Adipocyte (in vitro differentiated cells): ENCODE measurements around the gene NOC2L.
"Not testable (repeated sequence)": the region's sequence is repeated elsewhere in the genome, so short reads cannot be mapped to it uniquely, and the experiment has no call there.

Source experiments
- DNase-seq: peaks from one replicate; pipeline ENCODE4 v3.0.0-alpha.2; 2015; ENCODE audit warnings: low read depth
- H3K27me3 ChIP-seq: replicated peaks from 2 replicates; pipeline ENCODE4 v1.7.0; 2013; ENCODE audit warnings: mild to moderate bottlenecking, low read length, moderate library complexity; ENCODE audit not compliant: control insufficient read depth, insufficient read depth
- H3K36me3 ChIP-seq: 2 replicates; pipeline ENCODE4 v1.7.0; 2013; ENCODE audit warnings: low read length, mild to moderate bottlenecking, moderate library complexity; ENCODE audit not compliant: control insufficient read depth, insufficient read depth, severe bottlenecking
- H3K4me1 ChIP-seq: 2 replicates; pipeline ENCODE4 v1.7.0; 2013; ENCODE audit warnings: mild to moderate bottlenecking, low read length, moderate library complexity; ENCODE audit not compliant: control insufficient read depth, insufficient read depth
- H3K4me3 ChIP-seq: 2 replicates; pipeline ENCODE4 v1.7.0; 2013; ENCODE audit warnings: mild to moderate bottlenecking, low read length, moderate library complexity
- H3K9ac ChIP-seq: 2 replicates; pipeline ENCODE4 v1.7.0; 2013; ENCODE audit warnings: mild to moderate bottlenecking, low read length, moderate library complexity
- H3K9me3 ChIP-seq: 2 replicates; pipeline ENCODE4 v1.7.0; 2013; ENCODE audit warnings: mild to moderate bottlenecking, low read length, moderate library complexity; ENCODE audit not compliant: control insufficient read depth

NOC2L gene

DNA sequence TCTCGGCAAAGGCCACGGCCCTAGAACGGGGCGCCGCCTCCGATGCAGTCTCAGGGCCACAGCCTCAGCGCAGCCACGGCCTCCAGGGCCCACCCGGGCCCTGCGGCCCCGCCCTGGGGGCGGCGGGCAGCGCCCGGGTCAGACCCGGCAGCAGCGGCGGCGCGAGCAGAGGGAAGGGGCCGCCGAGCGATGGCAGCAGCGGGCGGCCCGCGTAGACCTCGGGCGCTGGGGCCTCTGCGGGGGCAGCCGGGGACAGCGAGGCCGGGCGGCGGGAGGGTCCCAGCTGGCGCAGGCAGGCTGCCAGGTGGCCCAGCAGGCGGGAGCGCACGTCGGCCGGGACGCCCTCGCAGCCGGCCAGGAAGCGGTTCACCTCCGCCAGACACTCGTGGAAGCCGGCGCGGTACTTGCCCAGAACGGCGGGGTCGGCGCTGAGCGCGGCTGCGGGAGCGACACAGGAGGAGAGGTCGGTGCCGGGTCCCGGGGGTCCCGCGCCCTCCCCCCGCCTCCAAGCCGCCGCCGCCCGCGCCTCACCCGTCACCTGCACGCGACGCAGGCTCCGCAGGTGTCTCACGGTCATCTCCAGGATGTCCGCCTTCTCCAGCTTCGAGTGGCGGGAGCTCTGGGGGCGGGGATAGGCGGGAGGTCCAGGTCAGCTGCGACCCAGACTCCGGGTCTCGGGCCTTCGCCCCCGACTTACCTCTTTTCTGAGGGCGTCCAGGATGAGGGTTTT lies 40.1 kb upstream of the NOC2L start:
- Histone ChIP-seq H3K9me3 (no peaks in the 10 kb centered on the region), H3K9ac (no peak overlapping the region), H3K4me3 (peak overlapping the region; percentile 37), H3K36me3 (no peaks in the 10 kb centered on the region), H3K4me1 (peaks cover 3% of the 10 kb centered on the region), H3K27me3 (peaks cover 29% of the 10 kb centered on the region)
- DNase-seq, result peak; percentile 78

DNA sequence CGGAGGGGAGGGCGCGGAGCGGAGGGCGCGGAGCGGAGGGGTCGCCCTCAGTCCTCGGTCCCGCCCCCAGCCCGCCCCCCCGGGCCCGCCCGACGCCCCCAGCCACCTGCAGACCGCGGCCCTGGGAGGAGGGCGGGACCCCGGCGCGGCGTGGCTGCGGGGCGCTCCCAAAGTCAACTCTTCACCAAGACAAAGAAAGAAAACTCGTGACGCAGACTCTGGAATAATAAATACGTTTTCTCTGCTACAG lies 39.6 kb upstream of the NOC2L start:
- peaks cover 29% of the 10 kb centered on the region for H3K27me3 ChIP-seq
- H3K9me3 ChIP-seq, result no peaks in the 10 kb centered on the region
- peaks cover 3% of the 10 kb centered on the region for H3K4me1 ChIP-seq
- no peak for DNase-seq
- H3K4me3 ChIP-seq, result peak overlapping the region; percentile 37
- no peaks in the 10 kb centered on the region for H3K36me3 ChIP-seq
- no peak overlapping the region for H3K9ac ChIP-seq

DNA sequence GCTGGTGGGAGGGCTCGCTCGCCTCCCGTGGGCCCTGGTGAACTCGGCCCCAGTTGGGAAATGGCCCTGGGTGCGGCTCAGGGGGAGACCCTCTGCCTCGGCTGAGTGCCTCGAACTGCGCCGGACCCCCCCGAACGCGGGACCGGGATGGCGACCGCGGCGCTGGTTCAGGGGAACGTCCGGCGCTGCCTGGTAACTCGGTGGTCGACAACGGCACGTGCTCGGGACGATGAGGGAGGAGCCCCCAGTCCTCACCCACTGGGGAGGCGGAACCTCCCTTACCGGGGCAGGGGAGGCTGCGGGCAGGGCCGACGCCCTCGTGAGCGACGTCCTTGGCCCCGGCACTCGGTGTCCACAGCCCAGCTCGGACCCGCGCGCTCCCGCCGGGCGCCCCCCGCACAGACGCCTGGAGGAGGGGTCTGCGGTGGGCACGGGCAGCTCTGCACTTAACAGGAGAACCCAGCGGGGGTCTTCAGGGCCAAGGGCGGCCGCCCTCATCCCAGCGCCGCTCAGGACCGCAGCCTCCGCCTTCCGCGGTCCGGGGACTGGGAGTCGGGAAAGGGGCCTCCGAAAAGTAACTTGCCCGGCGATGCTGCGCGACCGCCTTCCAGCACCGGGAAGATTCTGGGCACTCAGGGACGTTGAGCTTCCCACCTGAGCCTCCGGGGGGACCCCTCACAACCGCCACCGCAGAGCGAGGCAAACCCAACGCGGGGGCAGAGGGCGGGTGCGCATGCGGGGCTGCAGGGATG lies 39.1 kb upstream of the NOC2L start:
- Histone ChIP-seq H3K27me3 (peaks cover 24% of the 10 kb centered on the region), H3K9ac (no peak overlapping the region), H3K9me3 (no peaks in the 10 kb centered on the region), H3K4me1 (peaks cover 3% of the 10 kb centered on the region), H3K4me3 (no peak overlapping the region), H3K36me3 (no peaks in the 10 kb centered on the region)
- DNase-seq, result no peak

DNA sequence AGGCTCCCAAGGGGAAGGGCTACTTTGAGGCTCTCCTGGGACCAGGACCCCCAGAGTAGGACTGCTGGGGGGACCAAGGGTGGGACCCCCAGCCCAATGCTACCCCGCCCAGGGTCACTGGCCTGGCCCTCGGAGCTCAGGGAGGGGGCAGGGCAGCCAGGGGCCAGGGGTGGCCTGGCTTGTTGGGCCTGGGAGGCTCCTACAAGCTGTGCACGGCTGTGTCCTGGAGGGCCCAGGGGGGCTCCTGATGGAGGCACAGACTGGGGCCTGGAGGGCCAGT lies 38.6 kb upstream of the NOC2L start:
- Histone ChIP-seq H3K9ac (no peak overlapping the region), H3K36me3 (no peaks in the 10 kb centered on the region), H3K27me3 (peaks cover 19% of the 10 kb centered on the region), H3K4me3 (no peak overlapping the region), H3K4me1 (peaks cover 3% of the 10 kb centered on the region), H3K9me3 (peaks cover under 1% of the 10 kb centered on the region)
- DNase-seq, result no peak

DNA sequence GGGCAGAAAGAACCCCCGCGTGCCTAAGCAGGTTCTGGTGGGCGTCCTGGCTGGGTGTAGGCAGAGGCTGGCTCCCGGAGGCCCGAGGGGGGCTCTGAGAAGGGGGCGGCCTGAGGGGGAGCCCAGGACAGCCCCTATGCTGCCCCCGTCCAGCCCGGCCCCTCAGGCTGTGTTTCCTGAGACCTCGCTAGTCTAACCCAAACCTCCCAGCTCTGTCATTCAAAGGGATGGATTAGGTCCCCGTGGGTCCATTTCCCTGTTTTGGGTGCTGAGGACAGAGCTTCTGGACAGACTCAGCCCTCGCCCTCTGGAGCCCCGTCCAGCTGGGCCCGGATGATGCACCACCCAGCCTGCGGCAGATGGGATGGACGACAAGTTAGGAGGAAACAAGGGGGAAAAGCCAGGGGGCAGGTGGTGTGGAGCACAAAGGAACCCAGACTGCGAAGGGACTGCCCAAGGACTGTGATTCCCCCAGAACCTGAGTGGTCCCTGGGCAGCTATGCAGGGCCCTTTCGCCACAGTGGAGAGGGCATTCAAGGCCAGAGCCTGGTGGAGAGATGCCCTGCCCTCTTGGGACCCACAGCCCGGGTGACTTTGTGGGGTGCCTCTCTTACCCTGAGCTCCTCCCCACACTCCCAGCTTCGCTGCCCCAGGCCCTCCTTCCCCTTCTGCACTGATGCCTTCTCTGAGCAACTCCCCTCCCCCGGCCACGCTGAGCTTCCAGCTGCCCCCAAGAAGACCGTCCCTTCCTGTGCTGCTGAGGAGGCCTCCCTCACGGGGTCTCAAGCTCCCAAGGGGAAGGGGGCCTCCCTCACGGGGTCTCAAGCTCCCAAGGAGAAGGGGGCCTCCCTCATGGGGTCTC lies 38.0 kb upstream of the NOC2L start:
- H3K4me1 ChIP-seq, result peaks cover 3% of the 10 kb centered on the region
- peaks cover 19% of the 10 kb centered on the region for H3K27me3 ChIP-seq
- no peaks in the 10 kb centered on the region for H3K36me3 ChIP-seq
- no peak overlapping the region for H3K4me3 ChIP-seq
- no peak overlapping the region for H3K9ac ChIP-seq
- peaks cover 6% of the 10 kb centered on the region for H3K9me3 ChIP-seq
- DNase-seq, result no peak

DNA sequence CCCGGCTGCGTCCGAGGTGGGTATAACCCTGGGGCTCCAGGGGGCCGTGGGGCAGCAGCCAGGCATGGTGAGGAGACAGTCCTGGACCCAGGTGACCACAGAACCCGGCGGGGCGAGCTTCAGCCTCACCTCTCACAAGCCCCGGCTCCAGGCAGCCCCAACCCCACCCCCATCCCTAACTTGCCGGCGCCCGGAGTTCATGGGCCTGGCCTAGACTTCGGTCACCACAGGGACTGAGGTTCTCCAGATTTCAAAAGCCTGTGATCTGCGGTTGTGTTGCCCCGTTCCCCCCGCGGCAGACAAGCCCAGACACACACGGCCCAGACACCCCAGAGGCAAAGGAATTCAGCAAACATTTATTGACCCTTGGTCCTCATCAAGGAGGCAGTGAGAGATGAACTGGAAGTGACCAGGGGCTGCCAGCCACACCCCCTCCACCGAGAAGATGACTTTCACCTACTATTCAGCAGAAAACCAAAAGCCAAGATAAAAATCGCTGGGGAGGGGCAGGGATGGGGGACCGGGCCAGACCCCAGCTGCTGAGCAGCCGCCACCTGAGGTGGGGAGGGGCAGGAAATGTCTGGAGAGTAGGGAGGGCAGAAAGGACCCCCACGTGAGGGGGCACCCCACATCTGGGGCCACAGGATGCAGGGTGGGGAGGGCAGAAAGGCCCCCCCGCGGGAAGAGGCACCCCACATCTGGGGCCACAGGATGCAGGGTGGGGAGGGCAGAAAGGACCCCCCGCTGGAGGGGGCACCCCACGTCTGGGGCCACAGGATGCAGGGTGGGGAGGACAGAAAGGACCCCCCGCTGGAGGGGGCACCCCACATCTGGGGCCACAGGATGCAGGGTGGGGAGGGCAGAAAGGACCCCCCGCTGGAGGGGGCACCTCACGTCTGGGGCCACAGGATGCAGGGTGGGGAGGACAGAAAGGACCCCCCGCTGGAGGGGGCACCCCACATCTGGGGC lies 36.9 kb upstream of the NOC2L start:
- Histone ChIP-seq H3K36me3 (no peaks in the 10 kb centered on the region), H3K9ac (no peak overlapping the region), H3K4me1 (peaks cover 3% of the 10 kb centered on the region), H3K27me3 (peaks cover 19% of the 10 kb centered on the region), H3K4me3 (no peak overlapping the region), H3K9me3 (peaks cover 13% of the 10 kb centered on the region)
- DNase-seq, result no peak

DNA sequence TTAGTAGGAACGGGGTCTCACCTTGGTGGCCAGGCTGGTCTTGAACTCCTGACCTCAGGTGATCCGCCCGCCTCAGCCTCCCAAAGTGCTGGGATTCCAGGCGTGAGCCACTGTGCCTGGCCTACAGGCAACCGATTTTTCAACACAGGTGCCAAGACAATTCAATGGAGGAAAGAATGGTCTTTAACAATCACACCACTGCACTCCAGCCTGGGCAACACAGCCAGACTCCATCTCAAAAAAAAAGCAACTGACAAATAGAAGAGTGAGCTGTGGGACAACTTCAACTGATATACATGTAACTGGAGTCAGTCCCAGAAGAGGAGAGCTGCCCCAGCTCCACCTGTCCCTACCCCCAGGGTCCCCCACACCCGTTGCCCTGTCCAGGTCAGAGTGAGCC lies 35.5 kb upstream of the NOC2L start:
- H3K9ac ChIP-seq, H3K4me3 ChIP-seq, DNase-seq, H3K36me3 ChIP-seq, H3K4me1 ChIP-seq: not testable (repeated sequence)
- Histone ChIP-seq H3K9me3 (peaks cover 13% of the 10 kb centered on the region), H3K27me3 (peaks cover 21% of the 10 kb centered on the region)

DNA sequence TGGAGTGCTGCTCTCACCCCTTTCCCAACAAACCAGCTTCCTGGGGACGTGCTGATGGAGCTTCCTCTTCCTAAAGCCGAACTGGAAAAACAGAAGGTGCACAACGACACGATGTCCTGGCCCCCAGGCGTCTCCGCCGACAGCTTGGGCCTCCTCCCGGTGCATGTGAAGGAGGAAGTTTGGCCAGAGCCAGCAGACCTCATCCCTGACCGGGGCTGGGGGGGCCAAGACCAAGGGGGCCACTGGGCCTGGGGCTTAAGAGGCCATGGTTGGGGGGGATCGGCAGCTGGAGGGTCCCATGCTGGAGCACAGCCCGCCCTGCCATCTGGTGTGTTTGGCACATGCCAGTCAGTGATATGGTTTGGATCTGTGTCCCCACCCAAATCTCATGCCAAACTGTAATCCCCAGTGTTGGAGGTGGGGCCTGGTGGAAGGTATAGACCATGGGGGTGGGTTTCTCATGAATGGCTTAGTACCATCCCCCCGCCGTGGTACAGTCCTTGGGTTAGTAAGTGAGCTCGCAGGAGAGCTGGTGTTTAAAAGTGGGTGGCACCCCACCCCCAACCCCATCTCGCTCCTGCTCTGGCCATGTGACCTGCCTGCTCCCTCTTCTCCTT lies 34.4 kb upstream of the NOC2L start:
- no peak overlapping the region for H3K4me3 ChIP-seq
- no peaks in the 10 kb centered on the region for H3K4me1 ChIP-seq
- DNase-seq, result no peak
- peaks cover 13% of the 10 kb centered on the region for H3K9me3 ChIP-seq
- H3K36me3 ChIP-seq, result no peaks in the 10 kb centered on the region
- H3K9ac ChIP-seq, result no peak overlapping the region
- H3K27me3 ChIP-seq, result peaks cover 23% of the 10 kb centered on the region

DNA sequence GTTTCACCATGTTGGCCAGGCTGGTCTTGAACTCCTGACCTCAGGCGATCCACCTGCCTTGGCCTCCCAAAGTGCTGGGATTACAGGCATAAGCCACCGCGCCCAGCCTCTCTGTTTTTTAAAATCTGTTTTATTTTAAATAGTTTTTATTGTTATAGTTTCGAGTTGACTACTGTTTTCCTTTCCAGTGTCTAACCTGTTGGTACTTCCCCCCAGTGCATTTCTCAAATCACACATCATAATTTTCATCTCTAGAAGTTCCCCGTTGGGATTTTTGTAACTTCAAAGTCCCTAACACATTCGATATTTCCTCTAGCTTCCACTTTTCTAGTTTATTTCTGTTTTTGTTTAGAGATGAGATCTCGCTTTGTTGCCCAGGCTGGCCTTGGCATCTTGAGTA lies 33.3 kb upstream of the NOC2L start:
- H3K4me1 ChIP-seq, result no peaks in the 10 kb centered on the region
- peaks cover 13% of the 10 kb centered on the region for H3K27me3 ChIP-seq
- DNase-seq, result no peak

DNA sequence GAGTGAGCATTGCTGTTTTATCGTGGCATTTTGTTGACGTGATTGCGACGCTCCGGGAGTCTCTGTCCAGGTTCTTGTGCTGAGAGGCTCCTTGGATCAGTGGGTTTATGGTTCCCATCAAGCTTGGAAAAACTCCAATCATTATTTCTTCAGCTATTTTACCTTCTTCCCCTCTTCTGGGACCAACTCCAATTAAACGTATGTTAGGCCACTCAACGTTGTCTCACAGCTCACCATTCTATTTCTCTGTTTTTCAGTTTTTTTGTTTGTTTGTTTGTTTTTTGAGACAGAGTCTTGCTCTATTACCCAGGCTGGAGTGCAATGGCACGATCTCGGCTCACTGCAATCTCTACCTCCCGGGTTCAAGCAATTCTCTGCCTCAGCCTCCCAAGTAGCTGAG lies 32.8 kb upstream of the NOC2L start:
- Histone ChIP-seq H3K36me3 (no peaks in the 10 kb centered on the region), H3K4me3 (no peak overlapping the region), H3K4me1 (no peaks in the 10 kb centered on the region), H3K9ac (no peak overlapping the region), H3K27me3 (peaks cover 8% of the 10 kb centered on the region), H3K9me3 (peaks cover 13% of the 10 kb centered on the region)
- DNase-seq, result no peak

More for the DNA sequence above, 33.3 kb upstream of the NOC2L start:
- Histone ChIP-seq H3K36me3 (no peaks in the 10 kb centered on the region), H3K9ac (no peak overlapping the region), H3K4me3 (no peak overlapping the region), H3K9me3 (peaks cover 13% of the 10 kb centered on the region)
